Measurements from ENCODE around the gene MAPK1IP1L.
A peak's percentile ranks its signal among the peaks of the same experiment; 100 is the strongest.

Gene MAPK1IP1L

GRCh38 chr14:55097881-55098560 is 46.6 kb downstream of the MAPK1IP1L start:
- DNase-seq (ENCODE audit: low spot score): no peak

DNA sequence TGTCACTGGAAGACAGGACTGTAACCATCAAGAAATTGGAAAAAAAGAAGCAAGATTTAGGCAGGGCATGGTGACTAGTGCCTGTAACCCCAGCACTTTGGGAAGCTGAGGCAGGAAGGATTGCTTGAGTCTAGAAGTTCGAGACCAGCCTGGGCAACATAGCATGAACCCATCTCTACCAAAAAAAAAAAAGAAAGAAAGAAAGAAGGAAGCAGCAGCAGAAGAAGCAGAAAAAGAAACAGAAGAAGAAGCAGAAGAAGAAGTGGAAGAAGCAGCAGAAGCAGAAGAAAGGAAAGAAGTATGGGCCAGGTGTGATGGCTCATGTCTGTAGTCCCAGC is 47.1 kb downstream of the MAPK1IP1L start:
- DNase-seq (ENCODE audit: low spot score): no peak

- no peak for DNase-seq (ENCODE audit: low spot score)
These were observed 48.3 kb downstream of the MAPK1IP1L start for GRCh38 chr14:55099756-55100155.

GRCh38 chr14:55101698-55102097 is 50.3 kb downstream of the MAPK1IP1L start:
- no peak for DNase-seq (ENCODE audit: low spot score)

DNA sequence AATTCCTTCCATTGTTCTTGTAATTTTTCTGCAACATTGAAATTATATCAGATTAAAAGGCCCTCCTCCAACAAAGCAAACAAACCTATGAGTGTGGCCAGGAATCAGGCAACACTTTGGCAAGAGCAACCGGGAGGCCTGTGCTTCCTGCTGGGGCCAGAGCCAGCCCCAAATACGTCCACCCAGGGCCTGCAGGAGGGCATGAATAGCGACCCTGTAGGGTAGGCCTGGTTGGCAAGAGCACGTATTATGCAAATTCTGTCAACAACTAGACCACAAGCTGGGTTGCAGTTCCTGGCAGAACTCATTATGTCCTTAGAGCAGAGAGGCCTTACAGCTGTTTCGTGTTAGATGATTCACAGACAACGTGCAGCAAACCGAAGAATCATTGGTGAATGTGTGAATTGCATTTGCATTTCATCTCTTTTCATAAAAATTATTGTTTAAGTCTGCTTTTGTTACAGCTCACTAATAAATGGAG is 50.7 kb downstream of the MAPK1IP1L start:
- peak; percentile 80 for DNase-seq (ENCODE audit: low spot score)

GRCh38 chr14:55103005-55103640 is 51.7 kb downstream of the MAPK1IP1L start:
- peak; percentile 77 for DNase-seq (ENCODE audit: low spot score)

- DNase-seq (ENCODE audit: low spot score): no peak
These were observed 52.8 kb downstream of the MAPK1IP1L start for GRCh38 chr14:55103971-55104954.

DNA sequence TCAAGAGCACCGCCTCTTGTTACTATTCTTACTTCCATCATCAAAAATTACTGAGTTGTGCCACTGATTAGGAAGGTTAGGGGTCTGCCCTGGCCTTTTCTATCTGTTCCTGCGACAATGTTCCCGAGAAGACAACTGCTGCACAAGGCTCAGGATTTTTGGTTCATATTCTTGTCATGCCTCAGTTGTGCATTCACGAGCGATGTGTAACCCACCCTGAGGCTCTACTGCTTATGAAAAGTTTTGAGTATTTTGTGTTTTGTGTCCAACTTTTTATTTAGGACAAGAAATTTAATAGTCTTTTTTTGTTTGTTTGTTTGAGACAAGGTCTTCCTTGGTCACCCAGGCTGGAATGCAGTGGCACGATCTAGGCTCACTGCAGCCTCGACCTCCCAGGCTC is 54.5 kb downstream of the MAPK1IP1L start:
- DNase-seq (ENCODE audit: low spot score): no peak

DNA sequence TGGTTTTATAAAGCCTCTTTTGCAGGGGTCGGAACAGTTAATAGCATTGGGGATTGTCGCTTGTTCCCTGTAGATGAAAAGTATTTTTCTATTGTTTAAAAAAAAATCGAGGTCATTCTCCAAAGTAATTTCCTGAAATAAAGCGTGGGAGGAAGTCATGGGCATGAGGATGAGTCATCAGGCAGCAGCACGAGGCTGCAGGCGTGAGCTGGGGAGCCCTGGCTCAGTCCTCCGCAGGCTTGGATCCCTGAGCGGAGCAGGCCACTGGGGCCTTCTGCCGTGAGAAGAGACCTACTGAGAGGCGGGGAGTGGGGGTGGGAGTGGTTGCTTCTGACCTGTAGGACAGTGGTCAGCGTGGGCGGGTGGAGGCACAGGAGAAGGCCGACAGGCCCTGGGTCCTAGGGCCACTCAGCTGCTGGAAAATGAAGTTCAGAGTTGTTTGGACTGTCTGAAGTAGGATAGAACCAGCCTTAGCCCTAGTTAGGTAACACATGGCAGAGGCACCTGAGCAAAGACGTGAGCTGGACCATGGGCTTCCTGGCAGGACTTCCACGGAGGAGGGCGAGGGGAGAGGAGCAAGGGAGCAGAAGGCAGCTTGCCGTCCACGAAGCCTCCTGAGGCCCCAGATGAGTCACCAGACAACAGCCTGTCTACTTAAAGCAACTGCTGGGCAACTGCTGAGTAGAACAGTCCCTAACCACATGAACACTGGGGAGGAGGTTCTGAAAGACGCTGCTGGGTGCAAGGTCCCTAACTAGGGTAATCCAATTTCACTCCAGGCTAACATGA is 56.5 kb downstream of the MAPK1IP1L start:
- DNase-seq (ENCODE audit: low spot score): peak; percentile 93

- DNase-seq (ENCODE audit: low spot score): no peak
These were observed 58.4 kb downstream of the MAPK1IP1L start for GRCh38 chr14:55109836-55110235.

DNA sequence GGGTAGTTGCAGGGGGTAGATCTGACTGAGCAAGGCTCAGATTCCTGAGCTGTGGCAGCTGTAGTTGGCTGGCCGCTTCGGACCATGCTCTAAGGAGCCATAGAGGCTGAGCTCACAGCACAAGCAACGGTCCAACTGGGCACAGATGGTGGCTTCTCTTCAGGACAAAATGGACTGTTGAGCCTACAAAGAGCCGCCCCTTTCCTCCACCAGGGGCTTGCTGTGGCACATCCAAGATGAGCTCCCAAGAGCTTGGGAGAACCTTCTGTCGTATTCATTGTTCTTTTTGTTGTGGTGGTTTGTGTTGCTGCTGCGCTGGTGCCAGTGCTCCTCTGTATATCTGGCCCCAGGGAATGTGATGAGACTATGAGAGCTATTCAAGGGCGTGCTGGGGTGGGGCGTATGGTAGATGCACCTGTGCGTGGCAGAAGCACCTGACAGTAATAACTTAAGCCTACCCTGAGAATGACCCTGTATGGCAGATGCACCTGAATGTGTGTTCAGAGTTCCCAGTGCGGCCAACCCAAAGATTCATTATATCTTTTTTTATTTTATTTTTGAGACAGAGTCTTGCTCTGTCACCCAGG is 59.8 kb downstream of the MAPK1IP1L start:
- no peak for DNase-seq (ENCODE audit: low spot score)

DNA sequence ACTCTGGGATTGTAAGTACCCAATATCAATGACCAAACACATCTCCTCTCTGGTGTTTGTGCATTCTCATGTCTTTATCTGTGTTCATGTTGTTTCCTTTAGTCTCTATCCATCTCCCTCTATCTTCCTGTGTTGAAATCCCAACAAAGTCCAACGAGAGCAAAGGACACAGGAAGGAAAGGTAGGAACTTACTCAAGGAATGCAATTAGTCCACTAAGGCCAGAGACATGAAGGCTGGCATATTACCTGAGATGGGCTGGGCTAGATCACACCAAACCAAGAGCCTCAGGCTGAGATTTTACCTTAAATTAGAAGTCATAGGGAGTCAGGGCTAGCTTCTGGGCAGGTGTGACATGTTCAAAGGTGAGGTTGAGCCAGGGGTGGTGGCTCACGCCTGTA is 63.3 kb downstream of the MAPK1IP1L start:
- DNase-seq (ENCODE audit: low spot score): no peak

GRCh38 chr14:55115460-55115859 is 64.0 kb downstream of the MAPK1IP1L start:
- DNase-seq (ENCODE audit: low spot score): no peak

DNA sequence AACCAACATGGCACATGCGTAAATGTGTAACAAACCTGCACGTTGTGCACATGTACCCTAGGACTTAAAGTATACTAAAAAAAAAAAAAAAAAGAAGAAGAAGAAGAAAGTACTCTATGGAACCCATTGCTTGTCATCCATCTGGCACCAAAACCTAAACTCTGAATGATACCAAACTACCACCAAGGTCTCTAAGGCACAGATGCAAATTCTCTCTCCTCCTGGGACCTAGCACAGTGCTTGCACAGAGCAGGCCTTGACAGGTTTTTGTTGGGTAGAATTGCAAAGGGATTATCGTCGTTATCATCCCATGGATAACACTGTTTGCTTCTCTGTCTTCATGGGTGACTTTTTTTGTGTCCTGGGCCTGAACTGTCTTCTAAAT is 64.4 kb downstream of the MAPK1IP1L start:
- DNase-seq (ENCODE audit: low spot score): no peak

DNA sequence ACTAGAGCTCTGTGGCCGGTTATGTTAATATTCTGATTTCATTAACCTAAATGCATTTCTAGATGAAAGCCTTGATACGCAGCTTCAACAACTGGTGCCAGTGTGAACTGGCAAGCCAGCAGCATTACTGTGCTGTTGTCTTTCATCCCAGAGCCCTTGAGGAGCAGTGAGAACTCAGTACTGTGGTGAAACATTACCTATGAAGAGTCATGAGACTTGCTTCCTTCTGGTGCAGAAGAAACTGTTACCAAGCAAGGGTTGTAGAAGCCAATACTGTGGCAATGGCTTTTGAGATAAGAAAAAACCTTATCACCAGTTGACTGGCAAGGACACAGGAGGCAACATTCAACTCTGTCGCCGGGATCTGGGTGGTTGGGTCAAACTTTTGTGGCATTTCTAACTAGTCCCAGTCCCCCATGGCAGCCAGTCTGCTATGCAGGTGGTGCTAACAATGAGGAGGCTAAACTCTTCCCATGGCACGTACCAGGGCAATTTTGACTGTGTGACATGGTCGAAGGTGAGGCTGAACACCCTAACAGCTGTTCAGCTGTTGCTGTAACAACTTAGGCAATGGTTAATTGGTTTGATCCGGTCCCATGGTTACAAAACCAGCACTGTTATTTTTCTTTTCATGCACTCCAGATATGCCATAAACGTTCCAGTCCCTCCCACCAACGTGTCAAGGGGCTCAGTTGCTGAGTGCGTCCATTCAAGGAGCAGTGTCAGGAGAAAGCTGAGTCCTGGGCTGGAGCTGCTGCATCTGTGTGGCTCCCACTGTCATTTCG is 65.0 kb downstream of the MAPK1IP1L start:
- DNase-seq (ENCODE audit: low spot score): no peak

DNA sequence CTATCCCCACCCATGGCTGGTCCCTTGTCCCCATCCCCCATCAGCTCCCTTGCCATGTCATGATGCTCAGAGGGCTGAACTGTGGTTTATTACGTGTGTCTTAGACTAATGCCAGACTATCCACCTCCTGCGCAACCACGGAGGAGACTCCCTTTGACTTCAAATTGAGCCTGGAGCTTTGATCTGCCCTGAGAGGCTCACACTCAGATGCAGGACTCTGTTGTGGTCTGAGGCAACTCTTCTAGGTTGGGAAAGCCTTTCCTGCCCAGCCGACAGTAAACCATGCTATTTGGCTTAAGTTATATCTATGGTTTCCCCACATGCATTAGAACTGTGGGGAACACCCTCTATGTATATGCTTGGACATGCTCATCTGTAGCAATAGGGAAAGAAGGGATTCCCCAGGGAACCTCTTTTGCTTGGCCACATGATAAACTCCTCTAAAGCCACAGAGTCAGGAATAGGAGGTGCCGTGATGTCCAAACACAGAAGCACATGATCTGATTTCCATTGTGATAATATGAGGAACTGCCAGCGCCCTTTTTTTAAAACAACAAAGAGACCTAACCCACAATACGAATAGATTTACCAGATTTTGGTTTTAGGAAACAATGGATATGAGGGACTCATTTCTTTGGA is 66.5 kb downstream of the MAPK1IP1L start:
- DNase-seq (ENCODE audit: low spot score): no peak

GRCh38 chr14:55118761-55119160 is 67.3 kb downstream of the MAPK1IP1L start:
- no peak for DNase-seq (ENCODE audit: low spot score)
